OCI-LY7 (cell line): ENCODE measurements around the gene TSPAN11.

Experiments used
- CTCF ChIP-seq: fragments of 200-600 bp; sonication (generic); conservative IDR thresholded peaks from 2 replicates; pipeline ENCODE4 v1.5.1; 2014; ENCODE audit warnings: mild to moderate bottlenecking, antibody characterized with exemption, low read length, moderate library complexity, mixed read lengths
- EZH2phosphoT487 ChIP-seq: fragments of 200-600 bp; sonication (generic); IDR thresholded peaks from 2 replicates; pipeline ENCODE4 v1.6.1; 2018; ENCODE audit warnings: low read depth, borderline replicate concordance, mild to moderate bottlenecking, mixed run types, antibody characterized with exemption, low read length, moderate library complexity, mixed read lengths

GRCh38 chr12:31008241-31008761, 81.8 kb downstream of the TSPAN11 start:
- TF ChIP-seq CTCF (no peak), EZH2phosphoT487 (no peak)
